HG03442 (cell line): ENCODE data around the gene CIT.

Experiments
- ATAC-seq: cut with Tn5 transposase; IDR thresholded peaks from one replicate; pipeline ENCODE4 v1.9.1; 2021; ENCODE audit warnings: mild to moderate bottlenecking, moderate library complexity; ENCODE audit not compliant: unreplicated experiment

Gene CIT

DNA sequence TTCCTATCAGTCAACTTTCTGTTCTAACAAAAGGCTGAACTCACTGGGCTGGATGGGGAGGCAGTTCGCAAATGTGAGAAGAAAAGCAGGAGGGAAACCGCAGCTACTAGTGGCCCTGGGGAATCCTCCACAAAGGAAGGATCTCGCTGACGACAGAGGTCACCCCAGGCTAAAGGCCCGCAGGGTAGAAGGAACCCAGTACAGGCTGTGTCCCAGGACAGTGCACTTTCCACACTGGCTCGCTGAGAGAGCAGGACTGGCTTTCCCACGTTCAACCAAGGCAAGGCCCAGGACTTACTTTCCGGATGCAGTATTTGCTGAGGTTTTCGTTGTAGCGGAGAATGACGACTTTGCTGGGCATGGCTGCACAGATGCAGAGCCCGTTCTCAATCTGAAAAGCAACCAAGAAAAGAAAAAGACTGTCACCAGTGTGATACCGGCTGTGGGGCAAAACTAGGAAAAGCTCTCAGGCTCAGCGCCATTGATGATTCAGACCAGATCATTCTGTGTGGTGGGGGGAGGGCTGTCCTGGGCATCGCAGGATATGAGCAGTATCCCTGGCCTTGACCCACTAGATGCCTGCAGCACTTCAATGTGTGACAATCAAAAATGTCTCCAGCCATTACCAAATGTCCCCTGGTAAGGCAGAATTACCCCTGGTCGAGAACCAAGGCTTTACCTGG lies 172.9 kb downstream of the CIT start:
- no peak for ATAC-seq

DNA sequence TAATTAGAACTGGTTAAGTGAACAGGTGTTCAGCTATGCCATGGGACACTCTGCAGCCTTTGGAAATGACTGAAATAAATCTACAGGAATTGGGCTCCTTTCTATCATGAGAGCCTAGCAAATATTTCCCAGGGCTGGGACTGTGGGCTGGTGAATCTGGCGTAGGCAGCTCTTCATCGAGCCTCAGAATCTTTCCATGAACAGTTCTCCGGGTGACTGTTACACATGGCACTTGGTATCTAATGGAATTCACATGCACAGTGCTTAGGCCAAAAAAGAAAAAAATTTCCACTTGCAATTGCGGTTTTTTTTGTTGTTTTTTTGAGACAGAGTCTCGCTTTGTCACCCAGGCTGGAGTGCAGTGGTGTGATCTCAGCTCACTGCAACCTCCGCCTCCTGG lies 177.0 kb downstream of the CIT start:
- ATAC-seq, result no peak

DNA sequence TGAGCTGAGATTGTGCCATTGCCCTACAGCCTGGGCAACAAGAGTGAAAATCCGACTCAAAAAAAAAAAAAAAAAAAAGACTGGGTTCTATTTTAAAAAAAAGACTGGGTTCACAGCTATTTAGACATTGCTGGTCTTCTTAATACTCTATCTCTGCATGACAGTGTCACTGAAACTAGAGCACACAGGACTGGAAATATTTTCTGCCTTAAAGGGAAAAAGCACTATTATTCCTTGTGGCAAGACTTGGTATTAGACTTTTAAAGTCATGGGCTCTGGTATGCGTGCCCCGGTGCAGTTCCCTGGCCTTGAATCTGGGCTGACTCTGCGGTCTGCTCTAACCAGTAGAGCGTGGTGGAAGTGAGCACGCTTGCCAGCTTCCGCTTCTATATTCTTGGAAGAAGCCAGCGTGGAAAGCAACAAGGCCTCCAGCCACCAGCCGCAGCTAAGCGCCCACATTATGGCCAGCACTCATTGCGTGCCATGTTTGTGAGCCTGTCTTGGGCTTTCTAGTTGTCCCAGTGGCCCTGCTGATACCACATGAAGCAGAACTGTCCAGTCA lies 177.8 kb downstream of the CIT start:
- ATAC-seq, result no peak

DNA sequence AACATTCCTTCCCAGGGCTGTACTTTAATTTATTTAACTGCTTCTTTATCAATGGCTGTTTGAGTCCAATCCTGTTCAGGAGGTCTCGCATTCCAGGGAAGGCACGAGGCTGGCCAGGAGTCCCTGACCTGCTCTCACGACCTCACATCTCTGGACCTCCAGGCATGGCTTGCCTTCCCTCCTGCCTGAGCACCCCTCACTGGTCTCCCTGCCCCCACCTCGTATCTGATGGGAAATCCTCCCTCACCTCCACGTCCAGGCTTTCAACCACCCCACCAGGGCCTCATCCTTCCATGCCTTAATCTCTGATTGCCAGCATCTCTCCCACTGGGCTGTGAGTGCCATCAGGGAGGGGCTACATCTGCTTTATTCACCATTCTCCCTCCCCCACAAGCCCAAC lies 180.2 kb downstream of the CIT start:
- no peak for ATAC-seq

DNA sequence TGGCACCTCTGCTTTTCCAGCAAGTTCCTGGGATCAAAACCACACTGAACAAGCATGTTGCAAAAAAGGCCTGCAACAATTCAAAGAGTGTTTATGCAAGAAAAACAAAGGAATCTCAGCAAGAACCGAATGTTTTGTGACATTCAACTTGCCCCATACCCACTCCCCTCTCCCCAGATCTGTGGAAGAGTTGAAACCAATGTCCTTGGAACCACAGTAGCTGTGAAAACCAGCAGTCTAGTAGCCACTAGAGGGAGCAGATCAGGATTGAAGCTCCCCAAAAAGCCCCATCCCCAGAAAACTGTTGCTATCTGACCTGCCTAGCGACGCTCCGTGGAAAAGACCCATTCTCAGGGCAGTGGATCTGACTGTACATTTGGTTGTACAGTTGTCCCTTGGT lies 182.1 kb downstream of the CIT start:
- ATAC-seq, result no peak

DNA sequence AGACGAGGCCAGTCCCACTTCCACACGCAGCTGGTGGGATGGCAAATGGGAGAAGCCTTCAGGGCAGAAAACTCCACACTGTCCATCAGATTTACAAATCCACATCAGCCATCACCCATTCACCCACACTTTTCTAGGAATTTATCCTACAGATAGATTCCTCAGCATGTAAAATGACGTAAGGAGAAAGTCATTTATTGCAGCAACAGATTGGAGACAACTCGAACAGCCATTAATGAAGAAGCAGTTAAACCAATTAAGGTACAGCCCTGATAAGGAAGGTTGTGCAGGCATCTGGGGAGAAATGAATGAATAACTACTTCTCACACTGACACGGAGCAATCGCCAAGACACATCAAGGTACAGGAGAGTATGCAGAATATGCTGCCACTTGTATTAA lies 183.0 kb downstream of the CIT start:
- no peak for ATAC-seq

DNA sequence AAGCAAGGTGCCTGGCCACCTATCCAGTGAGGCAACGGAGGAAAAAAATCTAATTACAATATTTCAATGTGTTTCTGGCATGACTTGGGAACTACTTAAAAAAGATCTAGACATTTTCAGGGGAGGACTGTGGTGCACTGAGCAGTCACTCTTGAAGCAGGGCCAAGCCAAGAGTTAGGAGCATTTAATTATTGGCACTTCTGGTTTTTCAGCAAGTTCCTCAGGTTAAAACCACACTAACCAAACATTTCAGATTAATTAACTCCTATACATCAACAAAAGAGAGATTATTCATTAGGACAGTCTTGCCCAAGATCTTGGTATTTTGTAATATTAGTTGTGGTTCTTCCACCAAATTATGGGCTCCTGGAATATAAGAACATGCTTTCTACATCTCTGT lies 183.6 kb downstream of the CIT start:
- ATAC-seq, result no peak

DNA sequence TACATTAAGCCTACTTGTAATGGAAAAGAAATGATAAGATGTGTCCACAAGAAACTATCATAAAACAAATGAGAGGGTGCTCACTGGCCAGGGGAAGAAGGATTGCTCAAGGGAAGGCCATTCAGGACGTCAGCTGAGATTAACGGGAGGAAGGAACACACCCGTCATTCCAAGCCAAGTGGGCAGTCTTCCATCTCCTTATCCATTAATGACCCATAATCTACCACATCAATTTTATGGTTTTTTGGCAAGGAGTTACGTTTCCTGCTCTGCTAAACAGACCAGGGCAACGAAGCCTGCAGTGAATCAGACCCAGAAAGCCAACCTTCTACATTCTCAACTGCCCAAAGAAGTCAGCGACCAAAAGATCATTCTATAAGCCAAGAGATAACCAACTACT lies 184.1 kb downstream of the CIT start:
- ATAC-seq, result no peak

DNA sequence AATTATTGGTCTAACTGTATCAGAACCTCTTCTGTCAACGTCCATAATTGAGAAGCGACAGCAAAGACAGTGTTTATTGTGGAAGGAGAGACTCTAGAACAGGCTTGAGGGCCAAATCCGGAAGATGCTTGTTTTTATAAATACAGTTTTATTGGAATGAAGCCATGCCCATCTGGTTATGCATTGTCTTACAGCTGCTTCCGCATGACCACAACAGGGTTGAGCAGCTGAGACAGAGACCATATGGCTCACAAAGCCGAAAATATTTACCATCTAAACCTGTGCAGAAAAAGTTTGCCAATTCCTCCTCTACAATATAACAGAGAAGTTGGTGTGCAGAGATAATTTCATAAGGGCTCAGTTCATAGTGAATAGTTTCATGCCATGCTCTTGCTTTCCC lies 184.7 kb downstream of the CIT start:
- ATAC-seq, result no peak

DNA sequence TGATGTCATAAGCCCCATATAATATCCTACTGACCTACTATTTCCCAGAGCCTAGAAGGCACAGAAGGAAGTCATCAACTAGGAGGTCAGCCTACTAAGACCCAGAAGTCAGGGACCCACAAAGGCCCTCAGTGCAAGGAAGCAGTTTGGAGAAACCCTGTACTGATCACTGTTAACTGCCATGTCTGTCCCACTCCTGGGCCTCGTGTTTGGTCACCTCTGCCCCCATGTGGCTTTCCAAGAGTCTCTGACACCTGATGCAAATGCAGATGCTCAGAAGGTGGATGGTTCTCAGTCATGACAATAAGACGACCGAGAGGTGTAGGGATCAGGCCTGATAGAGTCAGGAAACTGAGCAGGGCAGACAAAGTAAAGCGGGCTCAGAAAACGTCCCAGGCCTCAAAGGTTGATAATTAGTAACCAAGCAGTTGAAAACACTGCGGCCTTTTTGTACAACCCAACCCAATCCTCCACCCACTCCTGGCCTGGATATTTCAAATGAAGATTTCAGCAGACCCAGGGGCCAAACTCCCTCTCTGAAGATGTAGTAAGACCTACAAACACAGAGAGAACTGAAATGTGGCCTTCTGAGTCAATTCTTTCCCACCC lies 185.8 kb downstream of the CIT start:
- no peak for ATAC-seq

DNA sequence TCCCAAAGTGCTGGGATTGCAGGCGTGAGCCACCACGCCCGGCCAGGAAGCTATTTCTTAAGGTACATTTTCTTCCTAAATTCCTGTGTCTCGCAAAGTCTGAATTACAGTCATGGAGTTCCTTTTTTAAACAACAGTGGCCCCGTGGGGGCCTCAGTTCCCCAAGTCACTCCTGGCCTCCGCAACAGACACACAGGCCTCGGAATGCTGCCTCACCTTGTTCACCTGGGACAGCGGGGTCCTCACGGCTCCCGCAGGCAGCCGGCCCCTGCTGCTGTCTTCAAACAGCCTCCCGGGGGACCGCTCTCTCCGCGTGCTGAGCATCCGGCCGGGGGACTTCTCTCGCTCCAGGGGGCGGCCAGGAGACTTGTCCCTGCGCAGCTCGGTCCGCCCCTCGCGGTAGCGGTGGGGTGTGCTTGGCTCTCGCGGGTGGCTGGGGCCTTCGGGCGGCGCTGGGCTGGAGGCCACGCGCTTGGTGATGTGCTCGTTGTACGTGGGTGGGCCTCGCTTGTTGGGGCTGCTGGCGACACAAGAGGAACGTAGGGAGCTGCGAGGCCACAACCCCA lies 187.1 kb downstream of the CIT start:
- ATAC-seq, result no peak

DNA sequence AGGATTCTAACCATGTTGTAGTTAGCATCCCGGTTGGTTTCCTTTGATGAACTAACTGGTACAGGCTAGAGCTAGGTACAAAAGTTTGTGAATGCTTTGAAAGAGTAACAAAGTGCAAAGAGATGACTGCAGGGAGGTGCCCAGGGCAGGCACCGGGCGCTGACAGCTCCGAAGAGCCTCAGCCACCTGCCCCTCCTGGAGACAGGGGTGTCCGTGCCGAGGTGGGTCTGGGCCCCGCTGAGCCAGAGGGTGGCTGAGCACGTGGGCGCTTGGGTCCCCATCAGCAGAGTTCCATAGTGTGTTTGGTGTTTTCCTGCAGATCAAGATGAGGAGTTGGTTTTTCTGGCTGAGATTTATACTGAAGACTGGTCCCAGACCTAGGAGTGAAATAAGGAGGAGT lies 189.2 kb downstream of the CIT start:
- no peak for ATAC-seq

DNA sequence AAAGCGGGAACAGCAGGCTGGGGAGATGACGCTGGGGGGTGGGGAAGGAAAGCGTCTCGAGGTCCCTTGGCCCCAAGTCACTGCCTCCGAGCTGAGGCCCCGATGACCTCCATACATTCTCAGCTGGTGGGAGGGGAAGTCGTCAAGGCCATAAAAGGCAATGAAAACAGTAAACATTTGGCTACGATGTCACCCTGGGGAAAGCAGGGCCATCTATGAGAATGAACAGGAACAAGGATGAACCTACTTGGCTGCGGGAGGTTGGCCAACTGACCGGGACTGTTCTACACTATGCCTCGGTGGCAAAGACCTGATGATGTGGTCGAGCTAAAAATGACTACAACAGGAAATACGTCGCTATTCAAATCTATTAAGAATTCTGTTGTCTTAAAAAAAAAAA lies 189.7 kb downstream of the CIT start:
- no peak for ATAC-seq

DNA sequence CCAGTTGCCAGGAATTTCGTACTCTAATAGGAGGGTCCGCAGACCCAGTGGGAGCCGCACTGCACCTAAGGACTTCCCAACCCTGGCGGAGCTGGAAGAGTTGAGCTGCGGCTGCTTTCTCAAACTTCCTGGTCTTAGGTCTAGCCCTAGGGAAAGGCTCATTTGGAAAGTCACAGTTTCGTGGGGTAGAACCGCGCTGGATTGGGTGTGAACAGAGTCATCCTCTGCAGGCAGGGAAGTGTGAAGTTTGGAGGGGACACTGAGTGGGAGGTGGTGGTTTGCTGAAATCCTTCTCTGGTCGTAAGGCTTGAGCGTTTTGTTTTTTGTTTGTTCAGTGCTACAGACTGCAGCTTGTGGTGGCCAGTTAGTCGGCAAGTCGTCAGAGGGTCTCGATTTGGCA lies 190.3 kb downstream of the CIT start:
- ATAC-seq, result no peak

DNA sequence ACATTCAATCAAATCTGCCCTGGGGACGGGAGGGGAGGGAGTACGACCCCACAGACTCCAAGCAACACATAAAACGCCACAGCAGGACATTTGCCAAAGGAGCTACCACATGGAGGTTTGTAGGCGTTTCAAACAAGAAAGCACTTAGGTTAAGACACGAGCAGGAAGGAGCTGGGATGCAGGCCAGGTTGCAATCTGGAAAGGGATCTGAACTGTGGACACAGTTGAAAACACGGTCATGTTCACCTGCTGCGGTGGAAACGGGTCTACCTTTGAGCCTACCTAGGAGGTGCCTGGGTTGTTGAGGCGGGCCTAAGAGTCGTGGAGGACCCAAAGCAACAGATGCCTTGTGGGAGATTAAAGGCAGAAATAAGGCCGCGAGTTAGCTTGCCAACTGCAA lies 190.8 kb downstream of the CIT start:
- ATAC-seq, result no peak

DNA sequence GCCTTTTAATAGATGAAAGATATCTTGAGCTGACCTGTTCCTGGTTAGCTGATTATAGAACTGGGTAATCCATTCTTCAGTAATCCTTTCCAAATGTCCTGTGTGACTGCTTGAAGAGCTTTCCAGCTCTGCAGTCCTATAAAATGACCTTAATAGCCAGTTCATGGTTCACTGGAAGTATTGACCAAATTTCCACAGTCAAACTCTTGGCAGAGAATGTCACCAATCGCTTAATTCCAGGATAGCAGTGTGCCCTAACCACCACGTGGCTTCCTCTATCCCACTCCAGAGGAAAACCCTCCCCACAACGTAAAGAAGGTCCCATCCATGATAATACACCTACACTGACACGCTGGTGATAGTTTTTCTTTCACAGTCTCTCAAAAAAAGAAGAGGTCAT lies 191.7 kb downstream of the CIT start:
- ATAC-seq, result no peak

DNA sequence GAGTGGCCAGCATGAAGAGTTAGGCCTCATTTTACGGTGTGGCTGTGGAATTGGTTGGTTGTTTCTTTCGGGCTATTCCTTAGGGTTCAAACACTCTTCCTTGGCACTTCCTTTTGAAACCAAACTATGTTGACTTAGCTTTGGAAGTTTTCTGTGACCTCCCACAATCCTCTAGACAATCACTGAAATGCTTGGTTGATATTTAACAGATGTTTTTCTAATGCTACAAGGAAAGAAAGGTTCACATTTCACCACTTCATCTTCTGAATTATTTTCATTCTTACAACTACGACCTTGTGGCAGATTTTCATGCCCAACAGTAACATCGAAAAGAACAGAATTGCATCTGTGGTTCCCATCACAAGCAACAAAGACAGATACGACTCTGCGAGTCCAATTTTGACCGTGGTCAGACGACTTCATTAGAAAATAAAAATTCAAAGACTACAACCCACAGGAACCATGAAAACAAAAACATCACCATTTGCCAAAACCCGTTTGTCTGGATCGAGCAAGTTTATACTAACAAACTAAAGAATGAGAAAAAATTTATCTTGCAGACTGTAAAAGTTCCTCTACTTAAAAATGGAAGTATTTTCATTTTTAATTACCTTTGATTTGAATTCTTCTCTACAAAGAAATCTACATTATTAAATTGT lies 192.3 kb downstream of the CIT start:
- ATAC-seq, result no peak

DNA sequence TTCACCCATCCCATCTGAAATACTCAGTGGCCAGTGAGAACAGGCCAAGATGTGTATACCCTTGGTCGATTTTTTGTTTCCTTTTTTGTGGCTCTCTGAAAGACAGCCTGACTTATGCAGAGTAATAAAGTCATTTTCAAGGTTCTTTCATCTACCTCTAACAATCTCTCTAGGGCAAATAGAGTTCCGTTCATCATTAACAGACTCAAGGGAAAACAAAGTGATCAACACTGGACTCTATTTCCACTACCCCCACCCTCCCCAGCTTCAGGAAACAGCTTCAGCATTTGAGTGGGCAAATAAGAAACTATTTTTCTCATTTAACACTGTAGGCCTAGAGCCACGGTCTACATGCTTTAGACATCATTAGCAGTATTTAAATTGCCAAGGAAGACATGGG lies 193.3 kb downstream of the CIT start:
- ATAC-seq, result no peak

DNA sequence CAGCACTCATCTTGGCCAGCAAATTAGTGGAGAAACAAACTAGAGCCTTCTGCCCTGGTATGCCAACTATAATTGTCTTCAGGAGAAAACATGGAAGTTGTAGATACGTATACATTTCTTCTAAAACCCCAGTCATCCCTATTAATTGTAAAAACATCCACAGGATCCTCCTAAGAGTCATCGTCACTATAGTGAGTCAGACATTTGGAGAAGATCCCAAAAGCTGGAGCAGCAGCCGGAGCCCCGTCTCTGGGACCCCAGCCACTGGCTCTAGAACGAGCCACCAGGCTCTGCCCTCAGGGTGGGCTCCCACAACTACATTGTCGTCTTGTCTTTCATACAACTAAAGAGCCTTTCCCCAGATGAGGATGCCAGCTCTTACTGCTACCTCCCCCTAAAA lies 193.7 kb downstream of the CIT start:
- ATAC-seq, result no peak

DNA sequence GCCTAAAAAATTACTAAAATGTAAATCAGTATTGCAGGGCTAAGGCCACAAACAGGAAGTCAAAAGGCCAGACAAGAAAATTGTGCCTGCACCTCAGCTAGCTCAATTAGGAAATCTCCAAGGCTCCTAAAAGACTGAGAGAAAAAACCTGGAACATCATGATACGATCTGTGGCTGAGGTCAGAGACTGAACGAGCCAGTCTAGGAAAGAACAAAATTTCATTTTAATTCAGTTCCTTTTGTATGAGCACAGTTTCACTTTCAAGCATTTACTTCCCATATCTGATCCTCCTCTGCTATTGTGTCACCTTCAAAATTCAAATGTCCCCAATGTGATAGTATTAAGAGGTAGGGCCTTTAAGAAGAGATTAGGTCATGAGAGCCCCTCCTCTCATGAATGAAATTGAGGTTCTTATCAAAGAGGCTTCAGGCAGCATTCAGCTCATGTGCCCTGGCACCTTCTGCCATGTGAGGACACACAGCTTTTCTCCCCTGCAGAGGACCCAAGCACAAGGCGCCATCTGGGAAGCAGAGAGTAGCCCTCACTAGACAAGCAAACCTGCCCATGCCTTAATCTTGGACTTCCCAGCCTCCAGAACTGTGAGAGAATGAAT lies 194.4 kb downstream of the CIT start:
- ATAC-seq, result no peak
